H1 (cell line): ENCODE results near the gene ARPP19. TPM values are rescaled to one million over a fixed set of nuclear protein-coding genes. Genes with fewer than 3 reads are reported as not detected.

ENCODE experiments used
- CTCF ChIA-PET: fragments of 300-600 bp; sonication (Branson Sonifier 250); formaldehyde crosslinking; loops from one replicate; lab custom pipeline; 2021; ENCODE audit not compliant: partially characterized antibody; lab: Charles Lee
- POLR2A ChIA-PET: fragments of 300-600 bp; sonication (Branson Sonifier 250); formaldehyde crosslinking; loops from one replicate; lab custom pipeline; 2021; ENCODE audit warnings: inconsistent platforms; ENCODE audit not compliant: partially characterized antibody; lab: Charles Lee
- DNase-seq, 2 experiments: peaks; one replicate each; pipeline versions ENCODE4 v3.0.0 to v3.0.0-alpha.2; 2010 to 2022; ENCODE audit warnings: low spot score in 2 of 2, low read depth in 1 of 2, mixed read lengths in 1 of 2
- FAIRE-seq: peaks from 2 replicates; lab custom pipeline; 2011; peaks lifted over from hg19 to GRCh38; lab: Jason Lieb, UNC
- H2AFZ ChIP-seq: 2 replicates; pipeline ENCODE4 v1.8.1; 2012; ENCODE audit warnings: low read length, inconsistent platforms
- H2AK5ac ChIP-seq: 2 replicates; pipeline ENCODE4 v1.6.1; 2013; ENCODE audit warnings: low read depth, low read length
- H2BK120ac ChIP-seq: replicated peaks from 2 replicates; pipeline ENCODE3; 2013; ENCODE audit warnings: low read depth, low read length, inconsistent platforms
- H2BK12ac ChIP-seq: 2 replicates; pipeline ENCODE4 v1.6.1; 2013; ENCODE audit warnings: low read depth, low read length
- H2BK15ac ChIP-seq: 2 replicates; pipeline ENCODE4 v1.6.1; 2013; ENCODE audit warnings: low read length
- H2BK20ac ChIP-seq: 2 replicates; pipeline ENCODE4 v1.6.1; 2013; ENCODE audit warnings: low read length
- H2BK5ac ChIP-seq: 2 replicates; pipeline ENCODE4 v1.6.1; 2013; ENCODE audit warnings: low read depth, low read length
- H3K14ac ChIP-seq: 2 replicates; pipeline ENCODE4 v1.6.1; 2013; ENCODE audit warnings: inconsistent platforms; ENCODE audit not compliant: insufficient read length
- H3K18ac ChIP-seq: 2 replicates; pipeline ENCODE4 v1.6.1; 2013; ENCODE audit warnings: low read length; ENCODE audit errors: extremely low read depth
- H3K23ac ChIP-seq: 2 replicates; pipeline ENCODE4 v1.6.1; 2013; ENCODE audit warnings: inconsistent platforms; ENCODE audit not compliant: insufficient read length
- H3K23me2 ChIP-seq: 2 replicates; pipeline ENCODE4 v1.6.1; 2013; ENCODE audit warnings: low read depth, low read length
- H3K27ac ChIP-seq: 2 replicates; pipeline ENCODE4 v1.6.1; 2011; ENCODE audit warnings: low read depth, low read length, inconsistent platforms
- H3K27me3 ChIP-seq, 4 experiments: replicated peaks in 1 of 4; 1 replicate in 1 of 4; 2 replicates in 3 of 4; pipeline versions ENCODE4 v1.6.1 to v1.8.1; 2011 to 2013; ENCODE audit warnings: low read length in 3 of 4, mild to moderate bottlenecking in 3 of 4, inconsistent platforms in 2 of 4, mixed read lengths in 2 of 4, moderate library complexity in 1 of 4; ENCODE audit not compliant: control insufficient read depth in 3 of 4, insufficient read depth in 3 of 4; ENCODE audit errors: extremely low read depth in 1 of 4
- H3K36me3 ChIP-seq, 4 experiments: 2 replicates each; pipeline versions ENCODE4 v1.6.1 to v1.8.1; 2011 to 2013; ENCODE audit warnings: mild to moderate bottlenecking in 4 of 4, low read length in 3 of 4, moderate library complexity in 2 of 4, control low read depth in 1 of 4, inconsistent platforms in 1 of 4; ENCODE audit not compliant: insufficient read depth in 4 of 4, control insufficient read depth in 2 of 4
- H3K4ac ChIP-seq: replicated peaks from 2 replicates; pipeline ENCODE3; 2013; ENCODE audit warnings: low read length, low read depth, mixed read lengths, inconsistent platforms; ENCODE audit not compliant: insufficient read length
- H3K4me1 ChIP-seq, 4 experiments: replicated peaks in 1 of 4; 1 replicate in 1 of 4; 2 replicates in 3 of 4; pipeline versions ENCODE4 v1.6.1 to v1.8.1; 2011 to 2013; ENCODE audit warnings: low read length in 3 of 4, inconsistent platforms in 2 of 4, mixed read lengths in 1 of 4; ENCODE audit not compliant: insufficient read depth in 4 of 4, control insufficient read depth in 3 of 4
- H3K4me2 ChIP-seq, 2 experiments: 2 replicates each; pipeline versions ENCODE4 v1.6.1 to v1.8.1; 2011 to 2013; ENCODE audit warnings: low read depth in 2 of 2, low read length in 2 of 2, control low read depth in 1 of 2, inconsistent platforms in 1 of 2, mild to moderate bottlenecking in 1 of 2; ENCODE audit not compliant: insufficient read depth in 1 of 2
- H3K4me3 ChIP-seq, 4 experiments: fragments of 200-600, 300-600 bp in 1 of 4; sonication (generic), shearing (Covaris generic), sonication (Bioruptor Twin) in 1 of 4; 2 replicates each; pipeline versions ENCODE4 v1.5.1 to v1.8.1; 2011 to 2016; ENCODE audit warnings: low read length in 4 of 4, low read depth in 3 of 4, control low read depth in 2 of 4, inconsistent platforms in 2 of 4, mild to moderate bottlenecking in 2 of 4, mixed read lengths in 1 of 4, moderate library complexity in 1 of 4; ENCODE audit not compliant: insufficient read depth in 2 of 4; ENCODE audit errors: extremely low read depth in 1 of 4
- H3K56ac ChIP-seq: replicated peaks from 2 replicates; pipeline ENCODE3; 2013; ENCODE audit warnings: low read depth, mild to moderate bottlenecking, mixed read lengths, low read length, inconsistent platforms; ENCODE audit not compliant: insufficient read length
- H3K79me1 ChIP-seq: 2 replicates; pipeline ENCODE4 v1.6.1; 2013; ENCODE audit warnings: low read depth, low read length, control low read depth
- H3K79me2 ChIP-seq, 2 experiments: 2 replicates each; pipeline versions ENCODE4 v1.6.1 to v1.8.1; 2012 to 2013; ENCODE audit warnings: low read length in 2 of 2, mild to moderate bottlenecking in 2 of 2, inconsistent platforms in 1 of 2; ENCODE audit not compliant: insufficient read depth in 2 of 2, control insufficient read depth in 1 of 2
- H3K9ac ChIP-seq, 4 experiments: replicated peaks in 1 of 4; 1 replicate in 1 of 4; 2 replicates in 3 of 4; pipeline versions ENCODE4 v1.6.1 to v1.8.1; 2011 to 2013; ENCODE audit warnings: low read depth in 3 of 4, low read length in 3 of 4, control low read depth in 2 of 4, mild to moderate bottlenecking in 2 of 4, moderate library complexity in 2 of 4, inconsistent platforms in 1 of 4; ENCODE audit errors: extremely low read depth in 1 of 4
- H3K9me3 ChIP-seq, 2 experiments: 2 replicates each; pipeline versions ENCODE4 v1.6.1 to v1.8.1; 2012 to 2013; ENCODE audit warnings: mild to moderate bottlenecking in 2 of 2, moderate library complexity in 2 of 2, control low read depth in 1 of 2, inconsistent platforms in 1 of 2, low read depth in 1 of 2, low read length in 1 of 2, mixed read lengths in 1 of 2; ENCODE audit not compliant: insufficient read depth in 2 of 2
- H4K20me1 ChIP-seq, 2 experiments: replicated peaks in 1 of 2; 2 replicates each; pipeline versions ENCODE3 to v1.8.1; 2011 to 2013; ENCODE audit warnings: inconsistent platforms in 2 of 2, low read length in 2 of 2, mild to moderate bottlenecking in 1 of 2; ENCODE audit not compliant: insufficient read depth in 2 of 2, control insufficient read depth in 1 of 2
- H4K5ac ChIP-seq: 2 replicates; pipeline ENCODE4 v1.6.1; 2013; ENCODE audit warnings: low read length, low read depth, mixed read lengths, inconsistent platforms; ENCODE audit not compliant: insufficient read length
- H4K8ac ChIP-seq: 2 replicates; pipeline ENCODE4 v1.8.0; 2013; ENCODE audit warnings: mild to moderate bottlenecking, moderate library complexity, low read length, inconsistent platforms; ENCODE audit not compliant: insufficient read depth; ENCODE audit errors: extremely low read depth
- H4K91ac ChIP-seq: replicated peaks from 2 replicates; pipeline ENCODE3; 2013; ENCODE audit warnings: low read length, mixed read lengths, inconsistent platforms; ENCODE audit not compliant: insufficient read length
- CBX5 ChIP-seq: fragments of 300-800, 300-1000 bp; sonication (generic); IDR thresholded peaks from 2 replicates; pipeline ENCODE4 v1.7.1; 2016; ENCODE audit warnings: antibody characterized with exemption, low read length, low read depth
- GABPA ChIP-seq: IDR thresholded peaks from 2 replicates; pipeline ENCODE4 v1.6.1; 2011; ENCODE audit warnings: mild to moderate bottlenecking, low read length, moderate library complexity, borderline replicate concordance; ENCODE audit not compliant: insufficient read depth
- NANOG ChIP-seq: IDR thresholded peaks from 2 replicates; pipeline ENCODE4 v1.6.1; 2011; ENCODE audit warnings: low read length, low read depth, mild to moderate bottlenecking, inconsistent platforms; ENCODE audit not compliant: insufficient read depth, poor library complexity, severe bottlenecking
- RXRA ChIP-seq: IDR thresholded peaks from 2 replicates; pipeline ENCODE4 v1.6.1; 2011; ENCODE audit warnings: low read depth, mild to moderate bottlenecking, low read length, moderate library complexity; ENCODE audit not compliant: insufficient read depth
- SIX5 ChIP-seq: IDR thresholded peaks from 2 replicates; pipeline ENCODE4 v1.6.1; 2011; ENCODE audit warnings: mild to moderate bottlenecking, low read depth, low read length
- SP4 ChIP-seq: IDR thresholded peaks from 2 replicates; pipeline ENCODE4 v1.6.1; 2012; ENCODE audit warnings: low read length, inconsistent platforms
- USF2 ChIP-seq: IDR thresholded peaks from 2 replicates; pipeline ENCODE4 v1.6.1; 2011; ENCODE audit warnings: low read length, improper control_type of control experiment
- WGBS, 2 experiments: shearing (Covaris generic) in 1 of 2; methylation state at CpG; one replicate each; pipeline versions ENCODE4 v1.1.6 to v1.1.7; 2013 to 2015; ENCODE audit warnings: low lambda C conversion rate in 2 of 2, mixed read lengths in 2 of 2, inconsistent platforms in 1 of 2, low coverage in 1 of 2, missing lambda C conversion rate in 1 of 2; ENCODE audit not compliant: insufficient replicate concordance in 2 of 2, insufficient coverage in 1 of 2, insufficient read length in 1 of 2; ENCODE audit errors: extremely low coverage in 1 of 2, missing lambda C conversion rate in 1 of 2; 5-methylcytosine and 5-hydroxymethylcytosine counted together
- polyA plus RNA-seq, 7 experiments: library from polyadenylated mRNA; depleted of rRNA in 3 of 7; stranded (reverse) in 5 of 7; unstranded in 2 of 7; fragments of >200 nt in 5 of 7; fragments of 200-250 nt in 2 of 7; gene quantifications; 1 replicate in 5 of 7; 2 replicates in 1 of 7; 4 replicates in 1 of 7; pipeline versions ENCODE4 v1.2.1 to v1.2.3, GENCODE V29; 2011 to 2013; ENCODE audit warnings: missing spikeins in 2 of 7, mixed read lengths in 2 of 7
- total RNA-seq: library from RNA; stranded (reverse); fragmentation: NEBNext Ultra II Directional; extraction: Animal tissue kit (Norgen Biotek cat#: 25700); gene quantifications from 2 replicates; pipeline ENCODE4 v1.2.1, GENCODE V29; 2021

Gene ARPP19
- total and polyA plus RNA-seq, 2 of the 8 experiments (the other 6 are each of a cell fraction or from before 2014, with no cell fraction given) = 81.9 to 274 TPM

- Histone ChIP-seq H3K23ac (no peak overlapping the region), H3K18ac (no peak overlapping the region), H3K36me3 (peaks cover 0 to 4% (median 0%) of the 10 kb centered on the region in 4 experiments; a peak in 1 of 8 replicates), H3K4me2 (no peak overlapping the region), H3K4me1 (no peaks in the 10 kb centered on the region; a peak in 1 of 7 replicates), H3K79me1 (no peaks in the 10 kb centered on the region), H2BK120ac (no peak overlapping the region), H2BK5ac (no peak overlapping the region), H3K23me2 (no peaks in the 10 kb centered on the region), H3K9ac (no peak overlapping the region), H2BK15ac (no peak overlapping the region), H3K27me3 (no peaks in the 10 kb centered on the region), H3K79me2 (no peaks in the 10 kb centered on the region), H3K27ac (no peak overlapping the region), H3K4ac (no peak overlapping the region), H2AFZ (no peak overlapping the region), H4K5ac (no peak overlapping the region), H2BK20ac (no peak overlapping the region), H3K4me3 (no peak overlapping the region), H3K9me3 (no peaks in the 10 kb centered on the region), H4K91ac (no peak overlapping the region), H2BK12ac (no peak overlapping the region), H3K14ac (no peak overlapping the region), H2AK5ac (no peak overlapping the region)
- 84% methylated on average over 5 of the region's 5 CpGs; no CpG with 5 or more reads in 1 of the 2 experiments for WGBS, 2 experiments
- ChIA-PET POLR2A (no interaction called here), CTCF (no interaction called here)
- no peak for FAIRE-seq
- no peak for DNase-seq
- TF ChIP-seq USF2 (no peak), SIX5 (no peak), RXRA (no peak), SP4 (no peak), NANOG (no peak), GABPA (no peak), CBX5 (no peak)
- TF ChIP-seq, all 59 proteins: peak for 0
- Histone ChIP-seq H4K20me1 (no peaks in the 10 kb centered on the region), H4K8ac (no peak overlapping the region), H3K56ac (no peak overlapping the region)
Observed at GRCh38 chr15:52609593-52609992, 40.8 kb upstream of the ARPP19 start.
